K562 (cell line): ENCODE measurements around the gene NFATC3. TPM values are rescaled to one million over a fixed set of nuclear protein-coding genes. Genes with fewer than 3 reads are reported as not detected.
A peak's percentile ranks its signal among the peaks of the same experiment; 100 is the strongest.

Experiments used
- ATAC-seq: fragments of 200-7000 bp; cut with Tn5 transposase; 3 replicates; pipeline ENCODE4 v1.9.1; 2020; ENCODE audit warnings: moderate library complexity
- BruUV-seq: library from RNA; stranded (reverse); fragments of 400-500 nt; replicated peaks from 2 replicates; lab custom pipeline; 2021; lab: Mats Ljungman, UMichigan
- CTCF ChIA-PET: fragments of 300-600 bp; formaldehyde crosslinking; extraction: SDS; loops from one replicate; lab custom pipeline; 2021; ENCODE audit warnings: low intra/inter-chr PET ratio; lab: Yijun Ruan, JAX
- POLR2A ChIA-PET: fragments of 300-600, 350-650 bp; sonication (Branson Sonifier 250); formaldehyde crosslinking; extraction: SDS; loops from one replicate; lab custom pipeline; 2021; ENCODE audit warnings: antibody characterized with exemption, inconsistent platforms; lab: Yijun Ruan, JAX
- DNase-seq, 4 experiments: peaks; one replicate each; pipeline versions ENCODE4 v3.0.0 to v3.0.0-alpha.2; 2011 to 2018; ENCODE audit warnings: low spot score in 3 of 4, mixed read lengths in 3 of 4; ENCODE audit errors: extremely low read depth in 1 of 4
- FAIRE-seq: peaks from 2 replicates; lab custom pipeline; 2011; peaks lifted over from hg19 to GRCh38; lab: Jason Lieb, UNC
- H2AFZ ChIP-seq: 2 replicates; pipeline ENCODE4 v1.6.0; 2011; ENCODE audit warnings: low read depth, low read length, control low read depth, inconsistent platforms
- H3K27ac ChIP-seq: fragments of 200-600 bp; 3 replicates; pipeline ENCODE4 v1.8.0; 2011; ENCODE audit warnings: low read depth, mild to moderate bottlenecking, control low read depth, inconsistent platforms, low read length, moderate library complexity, mixed read lengths; ENCODE audit errors: extremely low read depth
- H3K27me3 ChIP-seq, 2 experiments: fragments of 300-600 bp in 1 of 2; 2 replicates in 1 of 2; 3 replicates in 1 of 2; pipeline versions ENCODE4 v1.6.0 to v1.8.0; 2011; ENCODE audit warnings: inconsistent platforms in 2 of 2, low read length in 2 of 2, mild to moderate bottlenecking in 1 of 2, mixed read lengths in 1 of 2, moderate library complexity in 1 of 2; ENCODE audit not compliant: control insufficient read depth in 2 of 2, insufficient read depth in 2 of 2
- H3K36me3 ChIP-seq: fragments of 300-600 bp; 3 replicates; pipeline ENCODE4 v1.8.0; 2011; ENCODE audit warnings: mild to moderate bottlenecking, low read length, inconsistent platforms; ENCODE audit not compliant: control insufficient read depth, insufficient read depth
- H3K4me1 ChIP-seq, 2 experiments: fragments of 200-600 bp in 1 of 2; replicated peaks in 1 of 2; 2 replicates in 1 of 2; 3 replicates in 1 of 2; pipeline versions ENCODE4 v1.5.1 to v1.8.0; 2011; ENCODE audit warnings: inconsistent platforms in 2 of 2, low read length in 2 of 2, mild to moderate bottlenecking in 1 of 2, mixed read lengths in 1 of 2, moderate library complexity in 1 of 2; ENCODE audit not compliant: control insufficient read depth in 2 of 2, insufficient read depth in 2 of 2
- H3K4me2 ChIP-seq: 2 replicates; pipeline ENCODE4 v1.6.1; 2011; ENCODE audit warnings: low read length, control low read depth, inconsistent platforms, mixed read lengths; ENCODE audit not compliant: insufficient read depth
- H3K4me3 ChIP-seq: fragments of 200-600 bp; sonication (generic), shearing (Covaris generic); 2 replicates; pipeline ENCODE4 v1.5.1; 2016; ENCODE audit warnings: control low read depth, inconsistent platforms
- H3K79me2 ChIP-seq: fragments of 200-600 bp; 3 replicates; pipeline ENCODE4 v1.8.0; 2011; ENCODE audit warnings: low read length, inconsistent platforms; ENCODE audit not compliant: control insufficient read depth, insufficient read depth
- H3K9ac ChIP-seq, 2 experiments: 2 replicates each; pipeline versions ENCODE4 v1.6.0 to v1.6.1; 2011; ENCODE audit warnings: low read depth in 2 of 2, low read length in 2 of 2, control low read depth in 1 of 2, inconsistent platforms in 1 of 2, mild to moderate bottlenecking in 1 of 2, mixed read lengths in 1 of 2; ENCODE audit not compliant: insufficient read depth in 1 of 2
- H3K9me1 ChIP-seq: one replicate; pipeline ENCODE4 v1.6.0; 2011; ENCODE audit warnings: inconsistent platforms, mild to moderate bottlenecking, low read length, moderate library complexity; ENCODE audit not compliant: control insufficient read depth, insufficient read depth
- H3K9me3 ChIP-seq: replicated peaks from 2 replicates; pipeline ENCODE4 v1.5.1; 2011; ENCODE audit warnings: low read depth, low read length, inconsistent platforms; ENCODE audit not compliant: control insufficient read depth, insufficient read depth
- H4K20me1 ChIP-seq: replicated peaks from 2 replicates; pipeline ENCODE4 v1.6.1; 2011; ENCODE audit warnings: low read length, inconsistent platforms, mixed read lengths; ENCODE audit not compliant: control insufficient read depth, insufficient read depth
- ETV5 ChIP-seq: sonication (generic); formaldehyde crosslinking; IDR thresholded peaks from 2 replicates; pipeline ENCODE4 v1.4.0; 2020; ENCODE audit warnings: low read depth, mild to moderate bottlenecking, missing genetic modification reagents
- HMG20A ChIP-seq: fragments of 450-650 bp; formaldehyde crosslinking; conservative IDR thresholded peaks from 2 replicates; pipeline ENCODE4 v1.4.0; 2020; ENCODE audit warnings: mild to moderate bottlenecking, mixed read lengths
- SMARCE1 ChIP-seq: fragments of 450-650 bp; IDR thresholded peaks from 2 replicates; pipeline ENCODE4 v1.7.1; 2016; ENCODE audit warnings: mild to moderate bottlenecking
- SREBF1 ChIP-seq: fragments of 150-350 bp; IDR thresholded peaks from 2 replicates; pipeline ENCODE4 v1.6.1; 2014; ENCODE audit warnings: antibody characterized with exemption, low read depth, low read length, borderline replicate concordance
- WGBS: fragments of 100-300 bp; shearing (Covaris generic); methylation state at CpG from one replicate; pipeline ENCODE4 v1.1.6; 2016; ENCODE audit warnings: low coverage, mixed read lengths; ENCODE audit not compliant: insufficient coverage; ENCODE audit errors: missing lambda C conversion rate; 5-methylcytosine and 5-hydroxymethylcytosine counted together
- in situ Hi-C: fragments of 300-500 bp; cut with MboI; formaldehyde crosslinking; loops from 4 replicates; pipeline ENCODE4 v1.15.0; 2018; ENCODE audit warnings: inconsistent platforms, mixed read lengths
- intact Hi-C: fragments of 100-400 bp; cut with micrococcal nuclease; formaldehyde crosslinking; loops from 2 replicates; pipeline ENCODE4 v1.14.2; 2022
- polyA plus RNA-seq, 8 experiments: library from polyadenylated mRNA; depleted of rRNA in 4 of 8; stranded (reverse) in 5 of 8; unstranded in 3 of 8; fragments of >200 nt; fragmentation: Nextera tagmentation in 2 of 8; fragmentation: Illumina TruSeq in 1 of 8; extraction: Ambion mirVana in 2 of 8; extraction: Trizol in 1 of 8; gene quantifications; 2 replicates each; pipeline versions ENCODE4 v1.2.1 to v1.2.3, GENCODE V29; 2011 to 2014; ENCODE audit warnings: inconsistent platforms in 1 of 8, missing spikeins in 1 of 8
- total RNA-seq, 7 experiments: library from RNA; depleted of rRNA in 6 of 7; stranded (reverse); fragments of >200 nt in 6 of 7; fragmentation: Illumina TruSeq in 2 of 7; extraction: Trizol in 2 of 7; gene quantifications; 2 replicates each; pipeline versions ENCODE4 v1.2.1 to v1.2.3, GENCODE V29; 2011 to 2021; ENCODE audit warnings: low replicate concordance in 1 of 7
- TF ChIP-seq, protein P1 (sequence below), 3 experiments: fragments of 200-800 bp in 1 of 3; fragments of 250-450 bp in 1 of 3; fragments of 450-650 bp in 1 of 3; sonication (Bioruptor Pico) in 1 of 3; sonication (Bioruptor generic) in 1 of 3; formaldehyde crosslinking in 1 of 3; IDR thresholded peaks; 2 replicates each; pipeline versions ENCODE4 v1.6.1 to v1.8.0; 2016 to 2022; ENCODE audit warnings: mild to moderate bottlenecking in 2 of 3, missing genetic modification characterization in 2 of 3, missing compliant biosample characterization in 1 of 3, moderate library complexity in 1 of 3
- TF ChIP-seq, protein P2 (sequence below): fragments of 250-450 bp; sonication (Bioruptor Pico); IDR thresholded peaks from 2 replicates; pipeline ENCODE4 v1.8.0; 2022; ENCODE audit warnings: inconsistent platforms, mild to moderate bottlenecking, moderate library complexity, borderline replicate concordance

The NFATC3 gene
- total and polyA plus RNA-seq, 9 of the 15 experiments (the other 6 are each of a cell fraction or from before 2014, with no cell fraction given), result 15.7 to 98.4 (median 59.4) TPM

DNA sequence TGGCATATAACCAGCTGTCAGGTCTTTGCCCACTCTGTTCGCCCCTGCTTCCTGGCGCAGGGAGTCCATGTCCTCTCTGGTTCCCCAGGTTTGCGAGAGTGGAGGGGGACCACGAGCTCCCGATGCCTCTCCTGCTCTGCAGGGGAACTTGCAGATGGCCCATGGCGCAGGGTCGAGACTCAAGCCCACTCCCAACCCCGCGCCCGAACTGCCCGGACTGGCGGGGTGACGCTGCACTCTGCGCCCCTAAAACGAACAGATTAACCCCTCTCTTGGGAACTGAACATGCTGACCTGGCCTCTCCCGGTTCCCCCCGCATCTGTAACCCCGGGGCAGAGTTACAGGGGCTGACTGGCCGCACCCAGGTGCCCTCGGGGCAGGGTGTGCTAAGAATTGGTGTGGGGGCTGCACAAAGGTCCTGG lies 159.3 kb downstream of the NFATC3 start:
- peak overlapping the region; percentile 4; the same call in 2 of the 3 replicates for H3K27ac ChIP-seq
- DNase-seq, result peak in 2 of 4 experiments; percentile 32 to 33
- H3K27me3 ChIP-seq, result no peaks in the 10 kb centered on the region
- TSS peak; percentile 82 for BruUV-seq
- ChIA-PET POLR2A (interaction anchor here (1.0 kb wide), 1 partner anchor 21 kb away, joined by 4 read pairs; no protein-coding TSS in a partner anchor), CTCF (interaction anchor here (0.6 kb wide), 1 partner anchor 428 kb away, joined by 3 read pairs; no protein-coding TSS in a partner anchor)
- peak overlapping the region; percentile 91 for H3K4me2 ChIP-seq
- peaks cover 8% of the 10 kb centered on the region for H3K9me1 ChIP-seq
- H2AFZ ChIP-seq, result peak overlapping the region; percentile 95
- peak overlapping the region; percentile 68 to 89 for H3K9ac ChIP-seq
- in situ Hi-C loops, result loop anchor here (10.0 kb wide), 1 partner anchor 720 kb away; the partner anchor contains the start of gene RIPOR1
- H3K79me2 ChIP-seq, result peaks cover 5% of the 10 kb centered on the region; the same call in 2 of the 3 replicates
- no peak for FAIRE-seq
- intact Hi-C loops, result no loop called here
- H3K9me3 ChIP-seq, result no peaks in the 10 kb centered on the region
- peak overlapping the region; percentile 88 for H3K4me3 ChIP-seq
- H3K36me3 ChIP-seq, result no peaks in the 10 kb centered on the region
- 12% methylated on average over 17 of the region's 20 CpGs for WGBS
- H3K4me1 ChIP-seq, result peaks cover 26 to 35% of the 10 kb centered on the region in 2 experiments
- TF ChIP-seq HMG20A (CRISPR knock-in tag) (no peak), ETV5 (CRISPR knock-in tag) (no peak), SREBF1 (0 out of 2 replicates have a peak, but pooled peaks have one; percentile 17), SMARCE1 (no peak)
- TF ChIP-seq, protein P1, sequence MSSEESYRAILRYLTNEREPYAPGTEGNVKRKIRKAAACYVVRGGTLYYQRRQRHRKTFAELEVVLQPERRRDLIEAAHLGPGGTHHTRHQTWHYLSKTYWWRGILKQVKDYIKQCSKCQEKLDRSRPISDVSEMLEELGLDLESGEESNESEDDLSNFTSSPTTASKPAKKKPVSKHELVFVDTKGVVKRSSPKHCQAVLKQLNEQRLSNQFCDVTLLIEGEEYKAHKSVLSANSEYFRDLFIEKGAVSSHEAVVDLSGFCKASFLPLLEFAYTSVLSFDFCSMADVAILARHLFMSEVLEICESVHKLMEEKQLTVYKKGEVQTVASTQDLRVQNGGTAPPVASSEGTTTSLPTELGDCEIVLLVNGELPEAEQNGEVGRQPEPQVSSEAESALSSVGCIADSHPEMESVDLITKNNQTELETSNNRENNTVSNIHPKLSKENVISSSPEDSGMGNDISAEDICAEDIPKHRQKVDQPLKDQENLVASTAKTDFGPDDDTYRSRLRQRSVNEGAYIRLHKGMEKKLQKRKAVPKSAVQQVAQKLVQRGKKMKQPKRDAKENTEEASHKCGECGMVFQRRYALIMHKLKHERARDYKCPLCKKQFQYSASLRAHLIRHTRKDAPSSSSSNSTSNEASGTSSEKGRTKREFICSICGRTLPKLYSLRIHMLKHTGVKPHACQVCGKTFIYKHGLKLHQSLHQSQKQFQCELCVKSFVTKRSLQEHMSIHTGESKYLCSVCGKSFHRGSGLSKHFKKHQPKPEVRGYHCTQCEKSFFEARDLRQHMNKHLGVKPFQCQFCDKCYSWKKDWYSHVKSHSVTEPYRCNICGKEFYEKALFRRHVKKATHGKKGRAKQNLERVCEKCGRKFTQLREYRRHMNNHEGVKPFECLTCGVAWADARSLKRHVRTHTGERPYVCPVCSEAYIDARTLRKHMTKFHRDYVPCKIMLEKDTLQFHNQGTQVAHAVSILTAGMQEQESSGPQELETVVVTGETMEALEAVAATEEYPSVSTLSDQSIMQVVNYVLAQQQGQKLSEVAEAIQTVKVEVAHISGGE (CRISPR knock-in tag; IDR thresholded peaks at IDR 0.05), result no peak
- TF ChIP-seq, protein P2, sequence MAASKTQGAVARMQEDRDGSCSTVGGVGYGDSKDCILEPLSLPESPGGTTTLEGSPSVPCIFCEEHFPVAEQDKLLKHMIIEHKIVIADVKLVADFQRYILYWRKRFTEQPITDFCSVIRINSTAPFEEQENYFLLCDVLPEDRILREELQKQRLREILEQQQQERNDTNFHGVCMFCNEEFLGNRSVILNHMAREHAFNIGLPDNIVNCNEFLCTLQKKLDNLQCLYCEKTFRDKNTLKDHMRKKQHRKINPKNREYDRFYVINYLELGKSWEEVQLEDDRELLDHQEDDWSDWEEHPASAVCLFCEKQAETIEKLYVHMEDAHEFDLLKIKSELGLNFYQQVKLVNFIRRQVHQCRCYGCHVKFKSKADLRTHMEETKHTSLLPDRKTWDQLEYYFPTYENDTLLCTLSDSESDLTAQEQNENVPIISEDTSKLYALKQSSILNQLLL (CRISPR knock-in tag), result no peak
- peaks cover 6% of the 10 kb centered on the region; the same call in 1 of the 2 replicates for H4K20me1 ChIP-seq
- ATAC-seq, result peak; percentile 10
